AML-193 (cell line): ENCODE measurements around the gene KMT5B.

Source experiments
- DNase-seq, 2 experiments: peaks; one replicate each; lab custom pipeline; 2025; lab: John Stamatoyannopoulos, UW

Gene KMT5B

GRCh38 chr11:68118706-68119448 lies 94.2 kb downstream of the KMT5B start:
- peak; percentile 90 to 92 for DNase-seq

GRCh38 chr11:68117853-68118470 lies 95.1 kb downstream of the KMT5B start:
- no peak for DNase-seq

GRCh38 chr11:68116974-68117373 lies 96.1 kb downstream of the KMT5B start:
- DNase-seq = no peak

GRCh38 chr11:68116126-68116525 lies 97.0 kb downstream of the KMT5B start:
- no peak for DNase-seq

- DNase-seq = peak; percentile 44 to 53
Observed at GRCh38 chr11:68115285-68115684, 97.8 kb downstream of the KMT5B start.

- DNase-seq = no peak
Observed at GRCh38 chr11:68113986-68114385, 99.1 kb downstream of the KMT5B start.

GRCh38 chr11:68107689-68108088 lies 105.4 kb downstream of the KMT5B start:
- no peak for DNase-seq

- no peak for DNase-seq
Observed at GRCh38 chr11:68106165-68106940, 106.7 kb downstream of the KMT5B start.
